ENCODE results near the gene EPS8L2. TPM values are rescaled to one million over a fixed set of nuclear protein-coding genes. Genes with fewer than 3 reads are reported as not detected.

The EPS8L2 gene
- total and polyA plus RNA-seq, 9 of the 15 experiments (the other 6 are each of a cell fraction or from before 2014, with no cell fraction given) = 0.75 to 17.0 (median 3.7) TPM

DNA sequence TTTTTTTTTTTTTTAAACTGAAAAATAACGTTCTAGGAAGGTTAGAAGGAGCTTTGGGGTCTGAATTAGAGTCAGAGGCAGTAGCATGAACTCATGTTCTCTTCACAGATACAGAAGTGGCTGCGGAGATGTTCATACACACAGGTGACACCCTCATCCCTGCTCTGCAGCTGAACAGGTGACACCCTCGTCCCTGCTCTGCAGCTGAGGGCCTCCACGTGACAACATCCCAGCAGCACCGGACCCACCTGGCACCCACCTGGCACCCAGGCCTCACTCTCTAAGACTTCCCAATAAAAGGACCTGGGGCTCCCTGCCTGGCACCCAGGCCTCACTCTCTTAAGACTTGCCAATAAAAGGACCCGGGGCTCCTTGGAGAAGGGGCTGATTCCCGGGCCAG lies 49.2 kb upstream of the EPS8L2 start:
- Histone ChIP-seq H4K20me1 (replicated peaks; ENCODE audit: control insufficient read depth, insufficient read depth, low read length) (no peaks in the 10 kb centered on the region), H3K27me3 (ENCODE audit: control insufficient read depth in 2 of 2, insufficient read depth in 2 of 2, low read length in 2 of 2) (no peaks in the 10 kb centered on the region), H3K4me2 (ENCODE audit: insufficient read depth, low read length) (no peak overlapping the region), H3K27ac (ENCODE audit: extremely low read depth, low read depth, low read length) (no peak overlapping the region), H3K36me3 (ENCODE audit: control insufficient read depth, insufficient read depth, low read length) (peaks cover 84% of the 10 kb centered on the region; the same call in 2 of the 3 replicates), H3K9me3 (replicated peaks; ENCODE audit: control insufficient read depth, insufficient read depth, low read depth, low read length) (no peaks in the 10 kb centered on the region), H3K4me3 (no peak overlapping the region), H3K9ac (ENCODE audit: insufficient read depth in 1 of 2, low read depth in 2 of 2, low read length in 2 of 2) (no peak overlapping the region), H2AFZ (ENCODE audit: low read depth, low read length) (no peak overlapping the region), H3K4me1 (replicated peaks in 1 of 2; ENCODE audit: control insufficient read depth in 2 of 2, insufficient read depth in 2 of 2, low read length in 2 of 2) (peaks cover 0 to 22% of the 10 kb centered on the region in 2 experiments; a peak in 1 of 5 replicates), H3K79me2 (ENCODE audit: control insufficient read depth, insufficient read depth, low read length) (peaks cover 3% of the 10 kb centered on the region; the same call in 1 of the 3 replicates), H3K9me1 (ENCODE audit: control insufficient read depth, insufficient read depth, low read length) (no peaks in the 10 kb centered on the region)
- no peak for FAIRE-seq
- in situ Hi-C loops (cut with MboI) (no loop called here), intact Hi-C loops (cut with micrococcal nuclease) (no loop called here)
- TF ChIP-seq, protein P1, sequence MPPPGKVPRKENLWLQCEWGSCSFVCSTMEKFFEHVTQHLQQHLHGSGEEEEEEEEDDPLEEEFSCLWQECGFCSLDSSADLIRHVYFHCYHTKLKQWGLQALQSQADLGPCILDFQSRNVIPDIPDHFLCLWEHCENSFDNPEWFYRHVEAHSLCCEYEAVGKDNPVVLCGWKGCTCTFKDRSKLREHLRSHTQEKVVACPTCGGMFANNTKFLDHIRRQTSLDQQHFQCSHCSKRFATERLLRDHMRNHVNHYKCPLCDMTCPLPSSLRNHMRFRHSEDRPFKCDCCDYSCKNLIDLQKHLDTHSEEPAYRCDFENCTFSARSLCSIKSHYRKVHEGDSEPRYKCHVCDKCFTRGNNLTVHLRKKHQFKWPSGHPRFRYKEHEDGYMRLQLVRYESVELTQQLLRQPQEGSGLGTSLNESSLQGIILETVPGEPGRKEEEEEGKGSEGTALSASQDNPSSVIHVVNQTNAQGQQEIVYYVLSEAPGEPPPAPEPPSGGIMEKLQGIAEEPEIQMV (tag; conservative IDR thresholded peaks at IDR 0.05; ENCODE audit: low read depth) = no peak
- TF ChIP-seq ZNF354B (CRISPR knock-in tag; IDR thresholded peaks at IDR 0.05) (no peak), ZNF717 (CRISPR knock-in tag; IDR thresholded peaks at IDR 0.05) (no peak), TRIM24 (IDR thresholded peaks at IDR 0.05) (no peak)
- TF ChIP-seq, protein P2, sequence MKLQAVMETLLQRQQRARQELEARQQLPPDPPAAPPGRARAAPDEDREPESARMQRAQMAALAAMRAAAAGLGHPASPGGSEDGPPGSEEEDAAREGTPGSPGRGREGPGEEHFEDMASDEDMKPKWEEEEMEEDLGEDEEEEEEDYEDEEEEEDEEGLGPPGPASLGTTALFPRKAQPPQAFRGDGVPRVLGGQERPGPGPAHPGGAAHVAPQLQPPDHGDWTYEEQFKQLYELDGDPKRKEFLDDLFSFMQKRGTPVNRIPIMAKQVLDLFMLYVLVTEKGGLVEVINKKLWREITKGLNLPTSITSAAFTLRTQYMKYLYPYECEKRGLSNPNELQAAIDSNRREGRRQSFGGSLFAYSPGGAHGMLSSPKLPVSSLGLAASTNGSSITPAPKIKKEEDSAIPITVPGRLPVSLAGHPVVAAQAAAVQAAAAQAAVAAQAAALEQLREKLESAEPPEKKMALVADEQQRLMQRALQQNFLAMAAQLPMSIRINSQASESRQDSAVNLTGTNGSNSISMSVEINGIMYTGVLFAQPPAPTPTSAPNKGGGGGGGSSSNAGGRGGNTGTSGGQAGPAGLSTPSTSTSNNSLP (IDR thresholded peaks at IDR 0.05; ENCODE audit: borderline replicate concordance, low read depth, low read length) = no peak
- TF ChIP-seq, protein P3, sequence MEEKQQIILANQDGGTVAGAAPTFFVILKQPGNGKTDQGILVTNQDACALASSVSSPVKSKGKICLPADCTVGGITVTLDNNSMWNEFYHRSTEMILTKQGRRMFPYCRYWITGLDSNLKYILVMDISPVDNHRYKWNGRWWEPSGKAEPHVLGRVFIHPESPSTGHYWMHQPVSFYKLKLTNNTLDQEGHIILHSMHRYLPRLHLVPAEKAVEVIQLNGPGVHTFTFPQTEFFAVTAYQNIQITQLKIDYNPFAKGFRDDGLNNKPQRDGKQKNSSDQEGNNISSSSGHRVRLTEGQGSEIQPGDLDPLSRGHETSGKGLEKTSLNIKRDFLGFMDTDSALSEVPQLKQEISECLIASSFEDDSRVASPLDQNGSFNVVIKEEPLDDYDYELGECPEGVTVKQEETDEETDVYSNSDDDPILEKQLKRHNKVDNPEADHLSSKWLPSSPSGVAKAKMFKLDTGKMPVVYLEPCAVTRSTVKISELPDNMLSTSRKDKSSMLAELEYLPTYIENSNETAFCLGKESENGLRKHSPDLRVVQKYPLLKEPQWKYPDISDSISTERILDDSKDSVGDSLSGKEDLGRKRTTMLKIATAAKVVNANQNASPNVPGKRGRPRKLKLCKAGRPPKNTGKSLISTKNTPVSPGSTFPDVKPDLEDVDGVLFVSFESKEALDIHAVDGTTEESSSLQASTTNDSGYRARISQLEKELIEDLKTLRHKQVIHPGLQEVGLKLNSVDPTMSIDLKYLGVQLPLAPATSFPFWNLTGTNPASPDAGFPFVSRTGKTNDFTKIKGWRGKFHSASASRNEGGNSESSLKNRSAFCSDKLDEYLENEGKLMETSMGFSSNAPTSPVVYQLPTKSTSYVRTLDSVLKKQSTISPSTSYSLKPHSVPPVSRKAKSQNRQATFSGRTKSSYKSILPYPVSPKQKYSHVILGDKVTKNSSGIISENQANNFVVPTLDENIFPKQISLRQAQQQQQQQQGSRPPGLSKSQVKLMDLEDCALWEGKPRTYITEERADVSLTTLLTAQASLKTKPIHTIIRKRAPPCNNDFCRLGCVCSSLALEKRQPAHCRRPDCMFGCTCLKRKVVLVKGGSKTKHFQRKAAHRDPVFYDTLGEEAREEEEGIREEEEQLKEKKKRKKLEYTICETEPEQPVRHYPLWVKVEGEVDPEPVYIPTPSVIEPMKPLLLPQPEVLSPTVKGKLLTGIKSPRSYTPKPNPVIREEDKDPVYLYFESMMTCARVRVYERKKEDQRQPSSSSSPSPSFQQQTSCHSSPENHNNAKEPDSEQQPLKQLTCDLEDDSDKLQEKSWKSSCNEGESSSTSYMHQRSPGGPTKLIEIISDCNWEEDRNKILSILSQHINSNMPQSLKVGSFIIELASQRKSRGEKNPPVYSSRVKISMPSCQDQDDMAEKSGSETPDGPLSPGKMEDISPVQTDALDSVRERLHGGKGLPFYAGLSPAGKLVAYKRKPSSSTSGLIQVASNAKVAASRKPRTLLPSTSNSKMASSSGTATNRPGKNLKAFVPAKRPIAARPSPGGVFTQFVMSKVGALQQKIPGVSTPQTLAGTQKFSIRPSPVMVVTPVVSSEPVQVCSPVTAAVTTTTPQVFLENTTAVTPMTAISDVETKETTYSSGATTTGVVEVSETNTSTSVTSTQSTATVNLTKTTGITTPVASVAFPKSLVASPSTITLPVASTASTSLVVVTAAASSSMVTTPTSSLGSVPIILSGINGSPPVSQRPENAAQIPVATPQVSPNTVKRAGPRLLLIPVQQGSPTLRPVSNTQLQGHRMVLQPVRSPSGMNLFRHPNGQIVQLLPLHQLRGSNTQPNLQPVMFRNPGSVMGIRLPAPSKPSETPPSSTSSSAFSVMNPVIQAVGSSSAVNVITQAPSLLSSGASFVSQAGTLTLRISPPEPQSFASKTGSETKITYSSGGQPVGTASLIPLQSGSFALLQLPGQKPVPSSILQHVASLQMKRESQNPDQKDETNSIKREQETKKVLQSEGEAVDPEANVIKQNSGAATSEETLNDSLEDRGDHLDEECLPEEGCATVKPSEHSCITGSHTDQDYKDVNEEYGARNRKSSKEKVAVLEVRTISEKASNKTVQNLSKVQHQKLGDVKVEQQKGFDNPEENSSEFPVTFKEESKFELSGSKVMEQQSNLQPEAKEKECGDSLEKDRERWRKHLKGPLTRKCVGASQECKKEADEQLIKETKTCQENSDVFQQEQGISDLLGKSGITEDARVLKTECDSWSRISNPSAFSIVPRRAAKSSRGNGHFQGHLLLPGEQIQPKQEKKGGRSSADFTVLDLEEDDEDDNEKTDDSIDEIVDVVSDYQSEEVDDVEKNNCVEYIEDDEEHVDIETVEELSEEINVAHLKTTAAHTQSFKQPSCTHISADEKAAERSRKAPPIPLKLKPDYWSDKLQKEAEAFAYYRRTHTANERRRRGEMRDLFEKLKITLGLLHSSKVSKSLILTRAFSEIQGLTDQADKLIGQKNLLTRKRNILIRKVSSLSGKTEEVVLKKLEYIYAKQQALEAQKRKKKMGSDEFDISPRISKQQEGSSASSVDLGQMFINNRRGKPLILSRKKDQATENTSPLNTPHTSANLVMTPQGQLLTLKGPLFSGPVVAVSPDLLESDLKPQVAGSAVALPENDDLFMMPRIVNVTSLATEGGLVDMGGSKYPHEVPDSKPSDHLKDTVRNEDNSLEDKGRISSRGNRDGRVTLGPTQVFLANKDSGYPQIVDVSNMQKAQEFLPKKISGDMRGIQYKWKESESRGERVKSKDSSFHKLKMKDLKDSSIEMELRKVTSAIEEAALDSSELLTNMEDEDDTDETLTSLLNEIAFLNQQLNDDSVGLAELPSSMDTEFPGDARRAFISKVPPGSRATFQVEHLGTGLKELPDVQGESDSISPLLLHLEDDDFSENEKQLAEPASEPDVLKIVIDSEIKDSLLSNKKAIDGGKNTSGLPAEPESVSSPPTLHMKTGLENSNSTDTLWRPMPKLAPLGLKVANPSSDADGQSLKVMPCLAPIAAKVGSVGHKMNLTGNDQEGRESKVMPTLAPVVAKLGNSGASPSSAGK (IDR thresholded peaks at IDR 0.05) = no peak
- POLR2A ChIA-PET = interaction anchor here (0.6 to 1.1 kb wide), 4 partner anchors 11 to 105 kb away, joined by 3 read pairs; no protein-coding TSS in a partner anchor
- no peak for ATAC-seq
- no peak for DNase-seq (ENCODE audit: extremely low read depth in 1 of 4, low spot score in 3 of 4)
- CTCF ChIA-PET (ENCODE audit: low intra/inter-chr PET ratio) = no interaction called here
- BruUV-seq (replicated peaks) = no TSS peak
- WGBS (ENCODE audit: insufficient coverage, low coverage, missing lambda C conversion rate) = 90% methylated on average over 6 of the region's 7 CpGs
